ENCODE results near the gene HOXA13.

DNA sequence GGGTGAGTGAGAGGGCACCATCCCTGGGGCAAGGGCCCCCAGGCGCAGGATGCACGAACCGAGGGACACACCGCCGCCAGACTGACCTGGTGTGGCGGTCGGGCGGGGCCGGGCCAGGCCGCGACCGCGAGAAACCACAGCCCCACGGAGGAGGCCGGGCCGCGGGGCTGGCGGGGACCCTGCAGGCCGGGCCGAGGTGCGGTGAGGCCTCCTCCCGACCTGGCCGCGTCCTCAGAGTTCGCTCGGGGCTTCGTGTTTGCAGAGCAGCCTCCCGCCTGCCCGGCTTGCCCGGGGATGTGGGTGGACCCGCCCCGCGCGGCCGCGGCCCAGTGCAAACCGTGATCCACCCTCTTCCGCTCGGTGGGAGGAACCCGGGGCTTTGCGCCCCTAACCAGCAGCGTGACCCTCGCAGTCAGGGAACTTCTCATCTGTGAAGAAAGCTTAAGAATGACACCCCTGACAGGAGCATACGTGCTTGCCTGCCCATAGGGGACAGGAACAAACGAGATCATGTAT lies 20.6 kb upstream of the HOXA13 start:
- TF ChIP-seq, protein P1, sequence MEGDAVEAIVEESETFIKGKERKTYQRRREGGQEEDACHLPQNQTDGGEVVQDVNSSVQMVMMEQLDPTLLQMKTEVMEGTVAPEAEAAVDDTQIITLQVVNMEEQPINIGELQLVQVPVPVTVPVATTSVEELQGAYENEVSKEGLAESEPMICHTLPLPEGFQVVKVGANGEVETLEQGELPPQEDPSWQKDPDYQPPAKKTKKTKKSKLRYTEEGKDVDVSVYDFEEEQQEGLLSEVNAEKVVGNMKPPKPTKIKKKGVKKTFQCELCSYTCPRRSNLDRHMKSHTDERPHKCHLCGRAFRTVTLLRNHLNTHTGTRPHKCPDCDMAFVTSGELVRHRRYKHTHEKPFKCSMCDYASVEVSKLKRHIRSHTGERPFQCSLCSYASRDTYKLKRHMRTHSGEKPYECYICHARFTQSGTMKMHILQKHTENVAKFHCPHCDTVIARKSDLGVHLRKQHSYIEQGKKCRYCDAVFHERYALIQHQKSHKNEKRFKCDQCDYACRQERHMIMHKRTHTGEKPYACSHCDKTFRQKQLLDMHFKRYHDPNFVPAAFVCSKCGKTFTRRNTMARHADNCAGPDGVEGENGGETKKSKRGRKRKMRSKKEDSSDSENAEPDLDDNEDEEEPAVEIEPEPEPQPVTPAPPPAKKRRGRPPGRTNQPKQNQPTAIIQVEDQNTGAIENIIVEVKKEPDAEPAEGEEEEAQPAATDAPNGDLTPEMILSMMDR (IDR thresholded peaks at IDR 0.05; ENCODE audit: poor library complexity), result no peak
- peak; percentile 25 for TF ChIP-seq EZH2 (IDR thresholded peaks at IDR 0.05; ENCODE audit: borderline replicate concordance)

All from hepatocyte (in vitro differentiated cells).